HG02759 (cell line): Measurements from ENCODE around the gene TDO2.
"Not testable (repeated sequence)": the region's sequence is repeated elsewhere in the genome, so short reads cannot be mapped to it uniquely, and the experiment has no call there.

ENCODE experiments used
- ATAC-seq: cut with Tn5 transposase; IDR thresholded peaks from one replicate; pipeline ENCODE4 v1.9.1; 2021; ENCODE audit warnings: mild to moderate bottlenecking, moderate library complexity; ENCODE audit not compliant: unreplicated experiment

TDO2 gene

DNA sequence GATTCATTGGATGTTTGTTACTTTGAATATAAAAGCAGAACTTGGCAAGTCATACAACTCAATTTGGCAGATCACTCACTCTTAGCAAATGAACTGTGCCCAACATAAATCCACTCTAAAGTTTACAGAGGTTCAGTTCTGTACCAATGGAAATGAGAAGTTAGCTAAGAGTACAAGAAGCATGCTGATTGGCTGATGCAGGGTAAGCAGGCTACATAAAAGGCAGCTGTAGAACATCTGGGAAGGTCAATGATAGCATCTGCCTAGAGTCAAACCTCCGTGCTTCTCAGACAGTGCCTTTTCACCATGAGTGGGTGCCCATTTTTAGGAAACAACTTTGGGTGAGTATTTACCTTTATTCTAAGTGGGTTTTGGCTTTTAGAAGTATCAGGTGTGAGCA, at the start of gene TDO2:
Gene TDO2, plus strand, starts transcription at position 244 of the 400 bp plus-strand sequence. Its CDS starts 63 bp downstream, at position 307.
- no peak for ATAC-seq

DNA sequence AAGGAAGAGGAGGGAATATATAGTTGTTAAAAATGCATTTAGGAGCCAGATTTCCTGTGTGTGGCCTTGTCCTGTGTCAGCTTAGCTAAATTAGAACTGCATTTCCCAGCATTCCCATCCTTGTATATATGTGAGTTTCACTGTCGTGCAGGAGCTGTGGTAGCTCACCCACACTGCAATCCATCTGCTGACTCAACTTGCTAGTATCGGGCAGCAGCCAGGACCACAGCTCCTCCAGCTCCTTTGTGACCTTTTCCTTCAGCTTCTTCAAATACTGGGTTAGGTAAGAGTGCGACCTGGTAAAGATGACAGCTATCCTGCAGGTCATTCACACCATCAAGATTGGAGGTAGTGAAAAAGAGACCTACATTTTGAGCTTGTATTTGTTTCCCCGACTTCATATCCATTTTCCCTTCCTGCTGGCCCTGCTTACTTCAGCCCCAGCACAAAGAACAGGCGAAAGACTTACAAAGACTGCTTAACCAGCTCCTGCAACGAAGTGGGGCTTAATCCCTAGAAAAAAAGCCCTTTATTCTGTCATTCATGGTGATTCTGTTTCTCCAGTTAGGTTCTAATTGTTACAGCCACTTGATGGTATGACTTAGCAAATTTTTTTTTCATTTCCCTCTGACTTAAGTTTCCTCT, 48.8 kb upstream of the TDO2 start:
- peak; percentile 45 for ATAC-seq

DNA sequence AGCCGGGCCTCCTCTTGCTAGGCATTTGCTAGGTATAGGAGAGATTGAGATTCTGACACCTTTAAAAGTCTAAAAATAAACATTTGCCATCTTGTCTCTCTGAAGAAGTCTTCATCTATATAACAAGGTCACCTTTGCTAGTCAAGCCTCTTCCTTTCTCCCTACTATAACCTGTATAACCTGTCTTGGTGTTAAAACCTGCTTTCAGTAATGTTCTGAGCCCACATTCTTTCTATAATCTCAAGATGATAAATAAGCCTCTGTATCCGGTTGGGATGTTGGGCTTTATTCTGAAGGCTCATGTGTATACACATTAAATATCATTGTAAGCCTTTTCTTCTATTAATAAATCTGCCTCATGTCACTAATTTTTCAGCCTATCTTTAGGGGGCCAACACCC, 47.6 kb upstream of the TDO2 start:
- no peak for ATAC-seq

DNA sequence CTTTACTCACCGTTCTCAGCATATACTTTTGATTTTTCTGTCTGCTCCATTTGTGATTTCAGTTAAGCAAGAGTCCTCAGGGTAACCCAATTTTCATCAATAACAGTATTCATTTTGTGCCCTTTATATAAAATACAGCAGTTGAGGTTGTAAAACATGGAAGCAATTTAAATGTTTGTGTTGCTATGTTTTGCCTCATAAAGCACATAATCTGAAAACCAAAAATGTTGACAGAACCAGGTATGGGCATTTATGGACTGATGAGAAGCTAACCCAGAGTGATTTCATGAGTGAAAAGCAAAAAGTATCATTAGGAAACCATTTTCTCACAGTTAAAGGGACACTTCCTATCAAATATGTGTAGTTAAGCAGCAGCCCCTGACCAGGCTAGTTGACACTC, 37.3 kb upstream of the TDO2 start, which contains the start of gene ASIC5:
Gene ASIC5, minus strand, starts transcription at position 101 of the 400 bp plus-strand sequence. Its CDS starts 51 bp downstream, at position 50.
- no peak for ATAC-seq

DNA sequence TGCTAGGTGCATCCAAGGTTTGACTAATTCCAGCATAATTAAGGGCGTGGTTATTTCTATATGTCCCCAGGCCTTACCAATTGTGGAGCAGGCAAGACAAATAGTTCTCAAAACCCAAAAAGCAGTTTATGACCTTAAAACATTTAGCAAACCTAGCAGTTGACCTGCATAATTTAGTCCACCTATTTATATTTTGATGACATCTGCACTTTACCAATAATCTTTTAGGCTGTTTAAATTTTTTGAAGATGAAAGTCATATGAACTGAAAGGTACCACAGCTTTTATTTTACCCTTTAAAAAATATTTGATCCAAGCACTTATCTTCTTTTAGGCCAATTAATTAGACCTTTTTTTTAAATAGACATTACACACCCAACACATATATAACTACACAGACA, 27.6 kb upstream of the TDO2 start:
- ATAC-seq, result no peak

DNA sequence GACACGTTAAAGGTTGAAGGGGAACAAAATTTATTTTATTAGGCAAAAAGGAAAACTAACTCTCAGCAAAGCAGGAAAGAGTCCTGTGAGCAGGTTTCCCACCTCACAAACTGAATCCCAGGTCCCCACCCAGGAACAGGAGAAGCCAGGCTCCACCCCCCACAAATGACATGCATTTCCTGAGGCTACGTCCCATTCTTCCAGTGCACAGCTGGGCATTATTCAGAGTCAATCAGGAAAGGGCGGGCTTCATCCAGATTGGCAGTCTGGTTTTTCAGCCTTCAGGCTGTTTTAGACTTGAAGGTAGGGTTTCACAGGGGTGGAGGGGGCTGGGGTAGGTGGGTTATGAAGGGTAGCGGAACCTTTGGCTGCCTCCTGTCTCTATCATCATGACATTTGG, 25.5 kb upstream of the TDO2 start:
- no peak for ATAC-seq

DNA sequence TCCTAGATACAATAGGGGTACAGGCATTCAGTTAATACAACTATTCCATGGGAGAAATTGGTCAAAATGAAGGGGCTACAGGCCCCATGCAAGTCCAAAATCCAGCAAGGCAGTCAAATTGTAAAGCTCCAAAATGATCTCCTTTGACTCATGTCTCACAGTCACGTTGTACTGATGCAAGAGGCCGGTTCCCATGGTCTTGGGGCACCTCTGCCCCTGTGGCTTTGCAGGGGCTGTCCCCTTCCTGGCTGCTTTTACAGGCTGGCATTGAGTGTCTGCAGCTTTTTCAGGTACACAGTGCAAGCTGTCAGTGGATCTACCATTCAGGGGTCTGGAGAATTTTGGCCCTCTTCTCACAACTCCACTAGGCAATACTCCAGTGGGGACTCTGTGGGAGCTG, 24.9 kb upstream of the TDO2 start:
- no peak for ATAC-seq

DNA sequence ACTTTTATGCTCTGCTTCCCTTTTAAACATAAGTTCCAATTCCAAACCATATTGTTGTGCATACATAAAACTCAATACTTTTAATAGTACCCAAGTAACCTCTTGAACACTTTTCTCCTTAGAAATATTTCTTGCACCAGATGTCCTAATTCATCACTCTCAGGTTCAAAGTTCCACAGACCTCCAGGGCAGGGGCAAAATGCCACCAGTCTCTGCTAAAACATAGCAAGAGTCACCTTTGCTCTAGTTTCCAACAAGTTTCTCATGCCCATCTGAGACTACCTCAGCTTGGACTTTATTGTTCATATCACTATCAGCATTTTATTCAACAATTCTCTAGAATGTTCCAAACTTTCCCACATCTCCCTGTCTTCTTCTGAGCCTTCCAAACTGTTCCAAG, 23.7 kb upstream of the TDO2 start:
- no peak for ATAC-seq

DNA sequence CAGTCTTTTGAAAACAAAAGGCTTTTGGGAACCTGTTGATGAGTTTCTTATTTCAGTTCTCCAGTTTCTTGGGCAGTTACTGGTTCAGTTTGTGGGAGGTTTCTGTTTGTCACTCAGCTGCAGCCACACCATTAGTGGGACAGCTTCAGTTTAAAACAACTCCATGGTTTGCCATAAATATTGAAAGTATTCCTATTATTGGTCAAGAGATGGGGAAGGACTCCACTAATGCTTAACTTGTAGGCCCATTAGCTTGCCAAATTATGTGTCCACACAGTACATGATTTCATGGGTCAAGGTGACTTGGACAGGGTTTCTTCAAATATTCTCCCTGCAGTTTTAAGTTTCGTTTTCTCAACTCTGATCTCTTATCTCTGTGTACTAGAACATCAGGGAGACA, 21.9 kb upstream of the TDO2 start:
- no peak for ATAC-seq

DNA sequence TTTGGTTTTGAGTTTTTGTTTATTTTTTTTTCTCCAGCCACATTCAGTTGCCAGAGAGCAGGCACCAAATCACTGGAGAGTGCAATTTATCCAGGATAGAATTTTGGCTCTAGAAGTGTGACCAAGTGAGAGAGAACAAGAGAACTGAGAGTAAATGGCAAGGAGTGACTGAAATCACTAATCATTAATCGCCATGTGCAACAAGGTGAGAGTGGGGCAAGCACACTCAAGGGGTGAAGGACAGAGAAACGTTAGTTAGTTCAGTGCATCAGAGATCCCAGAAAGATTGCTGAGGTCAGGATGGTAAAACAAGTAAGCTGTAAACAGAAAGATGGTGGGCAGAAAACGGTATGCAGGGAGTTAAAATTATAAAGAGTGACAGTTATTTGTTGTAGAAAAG, 19.6 kb upstream of the TDO2 start:
- no peak for ATAC-seq

DNA sequence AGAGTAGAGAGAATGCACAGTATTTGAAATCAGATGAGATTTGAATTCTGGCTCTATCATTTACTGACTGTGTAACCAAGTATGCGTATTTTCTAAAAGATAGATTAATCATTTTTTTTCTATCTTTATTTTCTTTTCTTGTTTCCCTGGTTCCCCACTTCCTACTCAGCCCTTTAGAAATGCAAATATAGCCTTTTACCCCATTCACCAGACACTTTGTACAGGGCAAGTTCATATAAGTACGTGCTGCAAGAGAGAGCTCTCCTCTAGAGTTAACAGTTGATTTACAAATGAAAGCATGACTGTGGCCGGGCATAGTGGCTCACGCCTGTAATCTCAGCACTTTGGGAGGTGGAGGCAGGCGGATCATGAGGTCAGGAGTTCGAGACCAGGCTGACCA, 17.8 kb upstream of the TDO2 start:
- ATAC-seq, result no peak

DNA sequence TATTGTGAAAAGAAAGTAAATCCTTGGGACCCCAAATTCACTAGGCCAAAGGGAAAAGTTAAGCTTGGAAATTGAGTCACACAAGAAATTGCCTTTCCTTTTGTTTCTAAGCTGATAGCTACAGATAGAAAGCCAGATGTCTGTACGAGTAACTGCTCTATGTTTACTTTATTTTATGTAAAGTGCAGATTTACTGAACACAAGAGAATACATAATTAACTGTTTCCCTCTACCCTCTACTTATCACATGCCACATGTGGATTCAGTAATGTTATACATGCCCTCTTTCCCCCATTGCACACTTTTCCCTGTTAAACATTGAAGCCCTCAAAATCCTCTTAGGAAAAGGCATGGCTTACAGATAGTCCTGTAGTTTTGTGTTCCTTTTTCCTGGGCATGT, 16.5 kb upstream of the TDO2 start:
- no peak for ATAC-seq

DNA sequence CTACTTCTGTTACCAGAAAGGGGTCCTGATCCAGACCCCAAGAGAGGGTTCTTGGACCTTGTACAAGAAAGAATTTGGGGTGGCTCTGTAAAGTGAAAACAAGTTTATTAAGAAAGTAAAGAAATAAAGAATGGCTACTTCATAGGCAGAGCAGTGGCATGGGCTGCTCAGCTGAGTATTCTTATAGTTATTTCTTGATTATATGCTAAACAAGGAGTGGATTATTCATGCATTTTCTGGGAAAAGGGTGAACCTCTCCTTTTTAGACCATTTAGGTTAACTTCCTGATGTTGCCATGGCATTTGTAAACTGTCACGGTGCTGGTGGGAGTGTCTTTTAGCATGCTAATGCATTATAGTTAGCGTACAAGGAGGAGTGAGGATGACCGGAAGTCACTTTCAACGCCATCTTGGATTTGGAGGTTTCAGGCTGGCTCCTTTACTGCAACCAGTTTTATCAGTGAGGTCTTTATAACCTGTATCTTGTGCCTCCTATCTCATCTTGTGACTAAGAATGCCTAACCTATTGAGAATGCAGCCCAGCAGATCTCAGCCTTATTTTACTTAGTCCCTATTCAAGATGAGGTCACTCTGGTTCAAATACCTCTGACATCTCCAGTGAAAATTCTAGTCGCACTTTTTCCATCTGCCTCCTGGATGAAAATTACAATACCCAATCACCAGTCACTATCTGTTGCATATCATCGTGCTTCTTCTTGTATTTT, 15.5 kb upstream of the TDO2 start:
- ATAC-seq, result no peak

DNA sequence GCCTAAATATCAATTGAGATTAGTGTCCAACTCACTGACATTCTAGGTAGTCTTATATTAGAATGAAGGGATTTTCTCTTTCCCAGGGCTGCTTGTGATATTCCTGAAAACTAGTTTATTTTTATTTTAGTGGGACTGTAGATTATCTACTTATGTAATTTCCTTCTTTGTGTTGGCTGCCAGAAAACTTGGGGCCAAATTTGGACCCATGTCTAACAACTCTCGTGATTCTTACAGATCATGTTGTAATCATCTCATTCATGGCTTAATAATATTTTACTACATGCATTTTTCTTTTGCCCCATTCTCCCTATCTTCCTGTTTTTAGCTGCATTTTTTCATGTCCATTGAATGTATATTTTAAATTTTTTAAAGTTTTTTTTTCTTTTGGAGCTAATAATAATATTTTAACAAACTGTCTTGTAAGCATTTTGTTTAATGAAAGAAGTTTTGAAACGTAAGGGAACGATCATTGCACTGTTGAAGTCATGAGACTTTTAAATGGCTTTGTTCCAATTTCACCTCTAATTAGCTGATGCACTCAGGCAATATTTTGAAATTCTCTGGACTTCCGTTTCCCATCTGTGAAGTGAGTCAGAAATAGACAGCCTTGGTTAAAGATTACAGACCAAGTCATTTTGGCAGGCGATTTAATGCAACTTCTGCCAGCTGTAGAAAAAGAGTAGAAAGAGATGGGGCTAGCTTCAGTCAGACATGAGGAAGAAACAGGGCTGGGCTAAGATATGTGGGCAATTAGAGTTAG, 14.3 kb upstream of the TDO2 start:
- peak; percentile 92 for ATAC-seq

DNA sequence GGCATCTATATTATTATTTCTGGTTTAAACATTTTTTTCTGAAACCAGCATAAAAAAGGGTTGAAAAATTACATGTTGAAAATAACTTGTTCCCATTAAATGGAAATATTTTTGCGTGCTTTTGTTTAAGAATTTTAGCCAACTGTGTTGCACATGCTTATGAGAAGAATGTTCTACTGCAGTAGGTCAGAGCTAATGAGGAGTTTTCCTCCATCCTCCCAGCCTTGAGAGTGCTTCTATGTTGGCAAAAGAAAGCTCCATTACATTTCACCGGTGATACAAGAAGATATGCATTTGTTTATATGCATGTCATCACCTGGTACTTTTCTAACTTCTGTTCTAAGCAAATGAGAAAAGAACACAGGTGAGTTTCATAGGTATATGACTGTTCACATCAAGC, 13.6 kb upstream of the TDO2 start:
- ATAC-seq, result no peak

DNA sequence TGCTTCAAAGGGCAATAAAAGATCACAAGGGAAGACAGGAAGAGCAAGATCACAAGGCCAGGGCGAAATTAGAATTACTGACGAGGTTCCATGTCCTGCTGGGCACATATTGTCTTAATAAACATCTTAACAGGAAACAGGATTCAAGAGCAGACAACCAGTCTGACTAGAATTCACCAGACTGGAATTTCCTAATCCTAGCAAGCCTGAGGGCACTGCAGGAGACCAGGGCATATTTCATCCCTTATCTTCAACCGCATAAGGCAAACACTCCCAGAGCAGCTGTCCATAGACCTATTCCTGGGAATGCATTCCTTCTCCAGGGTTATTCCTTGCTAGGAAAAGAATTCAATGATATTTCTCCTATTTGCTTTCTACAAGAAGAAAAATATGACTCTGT, 12.4 kb upstream of the TDO2 start:
- ATAC-seq, result no peak

DNA sequence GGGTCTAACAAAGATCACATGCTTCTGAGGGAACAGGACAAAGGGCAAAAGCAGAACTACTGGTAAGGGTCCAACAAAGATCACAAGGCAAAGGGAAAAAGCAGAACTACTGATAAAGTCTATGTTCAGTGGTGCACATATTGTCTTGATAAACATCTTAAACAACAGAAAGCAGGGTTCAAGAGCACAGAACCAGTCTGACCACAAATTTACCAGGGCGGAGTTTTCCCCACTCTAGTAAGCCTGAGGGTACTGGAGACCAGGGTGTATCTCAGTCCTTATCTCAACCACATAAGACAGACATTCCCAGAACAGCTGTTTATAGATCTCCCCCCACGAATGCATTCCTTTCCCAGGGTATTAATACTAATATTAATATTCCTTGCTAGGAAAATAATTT, 5.1 kb upstream of the TDO2 start:
- ATAC-seq, result not testable (repeated sequence)

DNA sequence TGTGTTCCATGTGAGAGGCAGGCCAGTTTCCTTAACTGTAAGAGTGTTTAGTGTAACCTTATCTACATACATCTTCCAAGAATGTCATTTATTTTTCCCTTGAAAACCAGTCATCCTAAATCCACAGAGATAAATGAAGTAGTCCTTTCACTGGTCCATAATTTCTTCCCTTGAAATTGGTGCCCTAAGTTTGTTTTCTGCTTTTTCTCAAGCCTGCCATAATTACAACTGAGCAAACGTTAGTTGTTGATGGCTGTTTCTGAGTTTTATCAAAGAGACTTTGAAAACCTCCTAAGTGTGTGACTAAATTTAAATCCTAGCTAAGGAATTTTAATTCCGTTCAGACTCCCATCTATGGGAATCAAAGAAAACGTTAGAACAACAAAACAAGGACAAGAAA, 3.6 kb upstream of the TDO2 start:
- no peak for ATAC-seq

DNA sequence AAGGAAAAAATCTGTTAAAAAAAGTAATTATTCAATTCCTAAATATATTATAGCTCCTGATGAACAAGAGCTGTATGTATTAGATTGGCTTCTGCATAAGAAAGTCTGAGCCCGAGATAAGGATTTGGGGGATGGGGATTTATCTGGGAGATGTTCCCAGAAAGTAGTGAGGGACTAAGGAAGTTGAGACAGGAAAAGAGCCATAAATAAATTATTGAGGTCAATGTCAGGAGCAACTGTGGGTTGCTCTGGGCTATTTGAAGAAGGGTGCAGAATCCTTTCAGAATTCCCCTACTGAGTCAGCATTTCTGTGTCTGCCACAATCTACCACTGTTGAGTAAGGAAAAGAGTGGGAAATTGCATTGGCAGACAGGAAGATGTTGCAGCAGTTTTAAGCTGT, 3.1 kb upstream of the TDO2 start:
- ATAC-seq, result no peak

DNA sequence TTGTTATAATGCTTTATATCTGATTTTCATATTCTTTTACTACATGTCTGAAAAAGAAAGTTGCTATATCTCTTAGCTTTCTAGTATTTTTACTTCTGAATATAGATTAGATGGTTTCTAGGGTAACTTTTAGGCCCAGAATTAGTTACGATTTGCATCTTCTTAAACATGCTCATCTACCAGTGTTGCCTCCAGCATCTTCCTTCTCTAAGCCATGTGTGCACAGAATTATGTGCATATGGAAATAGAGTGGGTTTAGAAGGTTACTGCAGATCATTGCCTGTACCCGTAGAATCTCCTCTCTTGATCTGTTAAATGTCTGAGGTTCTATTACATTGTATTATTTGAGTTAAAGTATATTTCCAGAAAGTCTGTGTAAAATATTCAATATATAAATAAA, 2.5 kb upstream of the TDO2 start:
- no peak for ATAC-seq

DNA sequence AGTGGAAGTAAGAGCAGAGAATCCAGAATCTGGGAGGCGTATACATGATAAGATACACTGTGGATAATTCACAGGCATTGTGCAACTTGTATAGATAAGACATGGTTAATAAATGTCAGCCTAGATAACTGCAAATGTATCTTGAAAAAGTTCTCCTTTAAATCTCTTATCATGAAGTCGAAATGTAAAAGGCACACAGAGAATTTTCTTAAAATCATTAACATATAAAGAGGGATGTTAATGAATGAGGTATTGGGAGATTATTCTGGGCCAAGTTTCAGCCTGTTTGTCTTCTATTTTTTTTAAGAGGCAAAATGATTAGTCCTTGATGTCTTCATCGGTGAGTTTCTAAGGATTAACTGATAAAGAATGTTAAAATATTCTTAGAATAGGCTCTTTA, 835 bp downstream of the TDO2 start:
- ATAC-seq, result no peak
